ENCODE measurements around the gene KCTD21.

The KCTD21 gene

DNA sequence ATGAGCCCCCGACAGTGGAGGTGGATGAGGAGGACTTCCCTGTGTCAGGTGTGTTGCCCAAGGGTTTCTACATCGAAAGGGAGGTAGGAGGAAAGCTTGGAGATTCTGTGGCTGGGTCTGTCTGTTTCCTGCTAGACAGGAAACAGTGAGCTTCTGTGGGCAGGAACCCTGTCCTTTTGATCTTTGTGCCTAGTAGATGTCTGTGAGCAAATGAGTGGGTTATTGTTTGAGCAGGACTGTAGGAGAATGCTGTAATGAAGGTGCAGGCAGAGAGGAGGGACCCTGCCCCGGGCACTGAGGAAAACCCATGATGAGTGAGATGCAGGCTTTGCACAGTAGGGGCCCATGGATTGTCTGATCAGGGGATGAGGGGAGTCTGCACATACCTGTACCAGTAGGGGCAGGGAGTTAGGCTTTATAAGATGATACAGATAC is 14.3 kb upstream of the KCTD21 start:
- DNase-seq (ENCODE audit: low read depth, low spot score): no peak
- no peak overlapping the region for H3K27ac ChIP-seq

DNA sequence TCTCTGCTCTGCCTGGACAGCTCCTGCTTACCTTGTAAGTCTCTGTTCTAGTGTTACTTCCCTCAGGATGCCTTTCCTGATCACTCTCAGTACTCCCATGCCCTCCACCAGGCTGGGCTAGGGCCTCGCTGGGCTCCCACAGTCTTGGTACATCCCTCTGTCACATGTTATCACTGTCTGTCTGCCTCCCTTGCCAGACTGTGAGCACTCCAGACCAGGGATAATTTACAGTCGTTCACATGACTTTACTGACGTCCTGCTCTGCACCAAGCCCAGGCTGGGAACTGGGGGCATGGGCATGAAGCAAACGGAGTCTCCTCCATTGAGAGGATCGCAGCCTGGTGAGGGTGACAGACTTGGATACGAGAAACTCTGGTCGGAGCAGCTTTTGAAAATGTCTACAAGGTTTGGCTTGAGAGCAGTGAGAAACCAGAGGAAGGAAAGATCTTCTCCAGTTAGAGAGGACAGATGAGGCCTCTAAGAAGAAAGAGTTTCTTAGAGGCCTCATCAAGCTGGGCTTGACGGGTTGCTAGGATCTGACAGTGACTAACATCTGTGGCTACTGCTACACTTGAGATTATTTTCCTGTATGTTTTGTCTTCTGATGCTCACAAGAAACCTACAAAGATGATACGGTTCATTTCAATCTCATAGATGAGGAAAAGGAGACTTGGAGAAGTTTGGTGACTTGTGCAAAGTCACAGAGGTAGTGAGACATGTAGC is 12.8 kb upstream of the KCTD21 start:
- DNase-seq (ENCODE audit: low read depth, low spot score): no peak
- H3K27ac ChIP-seq: no peak overlapping the region

DNA sequence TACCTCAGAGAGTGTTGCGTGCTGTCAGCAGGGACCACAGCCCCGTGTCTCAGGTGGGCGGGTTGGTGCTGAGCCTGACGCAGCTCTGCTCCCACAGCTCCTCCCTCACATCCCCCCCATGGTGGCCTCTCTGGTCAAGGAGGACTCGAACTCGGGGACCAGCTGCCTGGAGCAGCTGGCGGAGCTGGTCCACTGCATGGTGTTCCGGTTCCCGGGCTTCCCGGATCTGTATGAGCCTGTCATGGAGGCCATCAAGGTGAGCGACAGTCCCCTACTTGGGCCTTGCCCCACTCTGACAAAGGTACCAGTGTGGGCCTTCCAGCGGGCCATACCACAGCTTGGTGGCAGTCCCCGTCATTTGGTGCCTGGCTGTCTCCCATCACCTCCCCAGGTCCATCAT is 12.1 kb upstream of the KCTD21 start:
- no peak overlapping the region for H3K27ac ChIP-seq
- DNase-seq (ENCODE audit: low read depth, low spot score): no peak

DNA sequence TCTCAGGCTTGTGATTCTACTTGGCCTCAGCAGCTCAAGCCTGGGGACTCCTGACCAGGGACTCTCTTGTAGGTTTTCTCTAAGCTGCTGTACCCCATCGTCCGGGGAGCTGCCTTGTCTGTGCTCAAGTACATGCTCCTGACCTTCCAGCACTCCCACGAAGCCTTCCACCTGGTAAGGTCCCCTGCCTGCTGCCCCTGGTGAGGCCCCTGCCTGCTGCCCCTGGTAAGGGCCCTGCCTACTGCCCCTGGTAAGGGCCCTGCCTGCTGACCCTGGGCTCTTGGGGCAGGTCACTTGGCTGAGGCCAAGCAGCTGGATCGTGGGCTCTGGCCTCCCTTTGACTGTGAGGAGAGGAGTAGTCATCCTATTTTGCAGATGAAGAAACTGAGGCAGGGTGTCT is 11.6 kb upstream of the KCTD21 start:
- no peak for DNase-seq (ENCODE audit: low read depth, low spot score)
- no peak overlapping the region for H3K27ac ChIP-seq

DNA sequence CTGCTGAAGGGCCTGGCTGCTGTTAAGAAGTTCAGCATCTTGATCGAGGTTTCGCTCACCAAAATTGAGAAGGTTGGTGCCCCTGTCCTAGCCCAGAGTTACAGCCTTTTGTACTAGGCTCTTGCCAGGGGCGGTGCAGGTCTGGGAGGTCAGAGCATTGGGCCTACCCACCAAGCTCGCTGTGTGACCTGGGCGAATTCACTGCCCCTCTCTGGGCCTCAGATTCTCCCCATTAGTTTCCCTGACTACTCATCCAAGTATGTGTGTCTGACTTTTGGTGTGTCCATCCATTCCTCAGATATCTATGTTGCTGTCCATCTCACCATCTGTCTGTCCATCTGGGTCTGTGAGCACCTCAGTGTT is 11.2 kb upstream of the KCTD21 start:
- no peak overlapping the region for H3K27ac ChIP-seq
- no peak for DNase-seq (ENCODE audit: low read depth, low spot score)

DNA sequence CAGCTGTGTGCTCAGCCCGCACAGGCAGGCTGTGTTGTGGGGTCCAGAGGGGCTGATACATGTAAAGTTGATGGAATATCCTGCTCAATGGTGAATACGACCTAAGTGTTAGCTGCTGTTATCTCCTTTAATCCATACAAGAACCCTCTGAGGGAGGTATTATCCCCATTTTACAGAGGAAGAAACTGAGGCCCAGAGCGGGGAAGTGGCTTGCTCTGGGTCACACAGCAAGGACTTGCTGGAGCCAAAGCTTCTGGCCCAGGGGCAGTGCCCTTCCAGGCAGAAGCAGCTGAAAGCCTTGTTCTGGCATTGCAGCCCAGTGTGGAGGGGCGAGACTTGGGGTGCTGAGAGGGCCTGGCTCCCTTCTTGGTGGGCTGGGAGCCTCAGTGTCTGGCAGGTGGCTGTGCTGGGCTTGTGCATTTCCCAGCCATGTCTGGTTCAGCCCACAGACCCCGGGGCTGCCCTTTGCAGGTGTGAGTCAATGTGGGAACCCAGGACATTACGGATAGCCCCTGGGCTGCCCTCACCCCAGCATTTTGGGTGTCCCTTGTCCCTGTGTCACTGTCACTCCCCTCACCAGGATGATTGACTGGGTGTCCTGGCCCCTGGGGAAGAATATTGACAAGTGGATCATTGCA is 10.7 kb upstream of the KCTD21 start:
- no peak overlapping the region for H3K27ac ChIP-seq
- no peak for DNase-seq (ENCODE audit: low read depth, low spot score)

DNA sequence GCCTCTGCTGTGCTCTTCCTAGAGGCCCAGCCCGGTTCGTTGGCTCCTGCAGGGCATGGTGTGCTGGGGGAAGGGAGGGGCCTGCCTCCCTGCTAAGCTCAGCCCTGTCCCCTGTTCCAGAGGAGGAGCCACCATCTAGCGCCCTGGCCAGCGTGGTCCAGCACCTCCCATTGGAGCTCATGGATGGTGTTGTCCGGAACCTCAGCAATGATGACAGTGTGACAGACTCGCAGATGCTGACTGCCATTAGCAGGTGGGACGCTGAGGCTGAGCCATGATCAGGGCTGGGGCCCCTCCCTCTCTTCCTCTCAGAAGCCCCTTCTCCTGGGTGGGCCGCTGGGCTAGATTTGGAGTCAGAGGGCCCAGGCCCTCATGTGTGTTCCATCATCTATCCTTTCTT is 9.4 kb upstream of the KCTD21 start:
- no peak for DNase-seq (ENCODE audit: low read depth, low spot score)
- no peak overlapping the region for H3K27ac ChIP-seq

DNA sequence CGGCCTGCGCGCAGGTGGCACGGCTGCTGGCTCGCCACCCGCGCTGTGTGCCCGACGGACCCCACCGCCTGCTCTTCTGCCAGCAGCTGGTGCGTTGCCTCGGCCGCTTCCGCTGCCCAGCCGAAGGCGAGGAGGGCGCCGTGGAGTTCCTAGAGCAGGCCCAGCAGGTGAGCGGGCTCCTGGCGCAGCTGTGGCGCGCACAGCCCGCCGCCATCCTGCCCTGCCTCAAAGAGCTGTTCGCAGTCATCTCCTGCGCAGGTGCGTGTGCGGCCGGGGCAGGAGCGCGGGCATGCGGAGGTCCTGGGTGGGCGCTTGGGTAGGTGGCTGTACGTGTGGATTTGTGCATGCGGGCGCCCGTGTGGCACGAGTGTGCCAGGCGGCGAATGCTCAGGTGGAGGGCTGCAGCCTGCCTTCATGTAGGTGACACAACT is 8.2 kb upstream of the KCTD21 start:
- no peak for DNase-seq (ENCODE audit: low read depth, low spot score)
- no peak overlapping the region for H3K27ac ChIP-seq

DNA sequence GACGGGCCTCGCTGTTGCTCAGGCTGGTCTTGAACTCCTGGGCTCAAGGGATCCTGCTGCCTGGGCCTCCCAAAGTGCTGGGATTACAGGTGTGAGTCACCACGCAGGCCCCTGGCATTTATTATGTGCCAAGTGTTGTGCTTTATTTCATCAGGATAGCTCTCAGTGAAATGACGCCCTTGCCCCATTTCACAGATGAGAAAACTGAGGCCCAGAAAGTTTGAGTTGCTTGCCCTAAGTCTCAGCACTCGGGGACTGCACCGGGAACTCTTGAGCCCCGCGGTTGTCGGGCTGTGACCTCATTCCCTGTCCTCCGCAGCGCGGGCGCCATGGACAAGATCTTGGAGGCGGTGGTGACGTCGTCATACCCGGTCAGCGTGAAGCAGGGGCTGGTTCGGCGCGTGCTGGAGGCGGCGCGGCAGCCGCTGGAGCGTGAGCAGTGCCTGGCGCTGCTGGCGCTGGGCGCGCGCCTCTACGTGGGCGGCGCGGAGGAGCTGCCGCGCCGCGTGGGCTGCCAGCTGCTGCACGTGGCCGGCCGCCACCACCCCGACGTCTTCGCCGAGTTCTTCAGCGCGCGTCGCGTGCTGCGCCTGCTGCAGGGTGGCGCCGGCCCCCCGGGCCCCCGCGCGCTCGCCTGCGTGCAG is 7.6 kb upstream of the KCTD21 start:
- no peak overlapping the region for H3K27ac ChIP-seq
- DNase-seq (ENCODE audit: low read depth, low spot score): no peak

DNA sequence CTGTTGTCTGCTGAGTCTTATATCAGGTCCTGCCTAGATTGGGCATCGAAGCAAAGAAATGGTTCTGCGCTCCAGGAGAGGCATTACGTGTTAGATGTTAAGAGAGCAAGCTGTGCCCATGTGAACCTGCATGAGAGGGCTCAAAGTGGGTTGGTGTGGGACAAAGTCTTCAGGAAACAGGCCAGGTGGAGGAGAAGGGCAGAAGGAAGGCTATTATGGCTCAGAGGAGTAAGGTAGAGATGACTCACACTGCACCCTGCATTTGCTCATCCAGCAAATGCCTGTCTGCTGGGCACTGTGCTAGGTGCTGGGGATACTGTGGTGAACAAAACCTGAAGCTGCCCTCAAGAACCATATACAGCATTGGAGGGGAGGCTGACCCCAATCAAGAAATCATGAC is 6.1 kb upstream of the KCTD21 start:
- no peak overlapping the region for H3K27ac ChIP-seq
- no peak for DNase-seq (ENCODE audit: low read depth, low spot score)

DNA sequence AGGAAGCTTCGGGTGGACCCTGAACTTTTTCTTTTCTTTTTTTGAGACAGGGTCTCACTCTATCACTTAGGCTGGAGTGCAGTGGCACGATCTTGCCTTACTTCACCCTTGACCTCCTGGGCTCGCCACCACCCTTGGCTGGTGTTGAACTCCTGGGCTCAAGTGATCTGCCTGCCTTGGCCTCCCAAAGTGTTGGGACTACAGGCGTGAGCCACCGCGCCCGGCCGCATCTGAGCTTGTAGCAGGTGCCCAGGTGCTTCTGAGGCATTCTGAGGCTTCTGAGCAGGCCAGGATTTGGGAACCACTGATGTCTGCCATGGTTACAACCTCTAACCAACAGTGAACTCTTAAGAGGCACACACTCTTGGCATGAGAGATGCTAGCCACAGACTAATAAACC is 5.4 kb upstream of the KCTD21 start:
- H3K27ac ChIP-seq: no peak overlapping the region
- no peak for DNase-seq (ENCODE audit: low read depth, low spot score)

DNA sequence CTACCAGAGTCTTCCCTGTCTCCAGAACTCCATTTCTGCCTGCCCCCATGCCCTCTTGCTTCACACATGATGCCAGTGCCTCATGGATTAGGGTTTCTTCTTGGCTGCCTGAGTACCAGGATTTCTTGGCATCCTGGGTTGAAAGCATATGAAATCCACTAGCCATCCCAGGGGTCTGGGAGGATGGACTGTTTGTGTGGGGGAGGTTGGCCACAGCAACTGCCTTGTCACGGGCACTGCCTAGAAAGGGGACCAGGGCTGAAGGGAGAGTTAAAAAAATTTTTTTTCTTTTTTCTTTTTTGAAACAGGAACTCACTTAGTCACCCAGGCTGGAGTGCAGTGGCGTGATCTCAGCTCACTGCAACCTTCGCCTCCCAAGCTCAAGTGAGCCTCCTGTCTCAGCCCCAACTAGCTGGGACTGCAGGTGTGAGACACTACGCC is 4.5 kb upstream of the KCTD21 start:
- no peak overlapping the region for H3K27ac ChIP-seq
- DNase-seq (ENCODE audit: low read depth, low spot score): no peak

DNA sequence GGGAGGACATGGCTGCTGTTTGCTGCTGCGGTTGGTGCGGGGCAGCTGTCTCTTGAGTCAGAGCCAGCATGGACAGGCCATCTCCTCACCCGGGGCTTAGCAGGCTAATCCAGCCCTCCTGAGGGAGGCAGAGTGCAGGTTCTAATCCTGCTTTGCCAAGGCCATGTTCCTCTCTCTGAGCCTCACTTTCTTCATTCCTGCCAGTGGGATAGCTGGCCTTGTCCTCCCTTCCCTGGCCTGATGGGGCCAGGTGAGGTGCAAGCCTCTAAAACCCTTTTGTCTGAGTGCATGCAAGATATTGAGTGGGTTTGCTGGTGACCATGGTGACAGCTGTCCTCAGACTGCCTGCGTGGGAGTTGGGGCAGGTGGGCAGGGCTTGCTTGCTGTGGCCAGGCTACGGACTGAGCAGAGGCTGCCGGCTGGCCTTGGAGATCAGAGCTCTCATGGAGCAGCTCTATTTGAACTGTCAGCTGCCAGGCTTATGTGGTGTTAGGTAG is 3.8 kb upstream of the KCTD21 start:
- no peak for DNase-seq (ENCODE audit: low read depth, low spot score)
- no peak overlapping the region for H3K27ac ChIP-seq

DNA sequence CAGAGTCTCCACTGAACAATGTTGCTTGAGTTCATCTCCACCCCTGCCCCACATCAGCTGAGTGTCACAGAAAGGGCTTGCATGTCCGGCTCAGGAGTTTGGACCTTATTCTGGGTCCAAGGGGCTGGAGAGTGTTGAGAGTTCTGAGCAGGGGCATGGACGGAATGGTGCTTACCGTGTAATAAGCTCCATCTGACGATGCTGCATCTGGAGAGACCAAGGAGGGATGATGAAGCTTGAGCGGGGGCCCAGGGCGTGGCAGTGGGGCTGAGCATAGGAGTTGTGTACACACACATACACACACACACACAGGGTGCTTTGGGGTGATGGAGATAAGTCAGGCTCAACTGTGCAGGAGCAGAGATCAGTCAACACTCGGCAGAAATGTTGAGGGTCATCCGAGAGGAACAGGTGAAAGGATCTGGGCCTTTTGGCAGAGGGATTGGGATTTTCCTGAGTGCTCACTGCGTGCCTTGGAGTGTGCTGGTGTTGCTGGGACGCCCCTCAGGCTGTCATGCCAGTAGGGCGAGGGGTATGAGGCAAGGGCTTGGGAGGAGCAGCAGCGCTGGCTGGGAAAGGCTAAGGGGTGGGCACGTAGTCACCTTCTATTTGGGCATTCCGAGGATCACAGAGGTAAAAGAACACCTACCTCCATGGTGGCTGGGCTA is 2.6 kb upstream of the KCTD21 start:
- DNase-seq (ENCODE audit: low read depth, low spot score): no peak
- H3K27ac ChIP-seq: no peak overlapping the region

DNA sequence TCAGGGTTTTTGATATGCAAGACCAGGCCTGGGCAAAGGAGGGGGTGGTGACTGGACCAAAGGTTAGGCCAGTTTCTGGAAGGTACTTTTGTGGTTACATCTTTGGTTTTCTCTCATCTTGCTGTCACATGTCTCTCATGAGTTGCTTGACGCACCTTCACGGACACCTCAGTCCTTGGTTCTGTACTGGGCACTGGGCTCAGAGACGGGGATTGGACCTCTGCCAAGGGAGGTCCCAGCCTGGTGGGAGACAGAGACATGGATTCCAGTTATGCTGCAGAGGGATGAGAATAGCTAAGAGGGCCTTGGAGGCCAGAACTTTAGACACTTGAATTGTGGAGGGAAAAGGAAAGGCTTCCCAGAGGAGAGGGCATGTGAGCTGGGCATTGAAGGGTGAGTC is 1.9 kb upstream of the KCTD21 start:
- no peak for DNase-seq (ENCODE audit: low read depth, low spot score)
- no peak overlapping the region for H3K27ac ChIP-seq

DNA sequence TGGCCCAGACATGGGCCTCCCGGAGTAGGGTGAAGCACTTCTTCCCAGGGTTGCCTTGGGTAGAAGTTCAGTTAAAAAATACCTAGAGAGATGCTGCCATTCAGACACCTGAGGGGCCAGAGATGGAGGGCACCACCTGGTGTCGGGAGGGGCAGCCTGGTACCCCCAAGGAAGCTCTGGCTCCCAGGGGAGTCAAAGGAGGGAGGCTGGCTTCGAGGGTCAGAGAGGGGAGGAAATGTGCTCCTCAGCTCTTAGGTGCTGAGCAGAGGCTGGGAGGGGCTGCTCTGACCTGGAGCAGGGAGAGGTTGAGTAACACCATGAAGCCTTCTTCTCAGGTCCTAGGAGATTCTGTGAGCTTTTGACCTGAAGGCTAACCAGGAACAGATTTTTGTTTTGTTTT is 1.4 kb upstream of the KCTD21 start:
- DNase-seq (ENCODE audit: low read depth, low spot score): no peak
- no peak overlapping the region for H3K27ac ChIP-seq

DNA sequence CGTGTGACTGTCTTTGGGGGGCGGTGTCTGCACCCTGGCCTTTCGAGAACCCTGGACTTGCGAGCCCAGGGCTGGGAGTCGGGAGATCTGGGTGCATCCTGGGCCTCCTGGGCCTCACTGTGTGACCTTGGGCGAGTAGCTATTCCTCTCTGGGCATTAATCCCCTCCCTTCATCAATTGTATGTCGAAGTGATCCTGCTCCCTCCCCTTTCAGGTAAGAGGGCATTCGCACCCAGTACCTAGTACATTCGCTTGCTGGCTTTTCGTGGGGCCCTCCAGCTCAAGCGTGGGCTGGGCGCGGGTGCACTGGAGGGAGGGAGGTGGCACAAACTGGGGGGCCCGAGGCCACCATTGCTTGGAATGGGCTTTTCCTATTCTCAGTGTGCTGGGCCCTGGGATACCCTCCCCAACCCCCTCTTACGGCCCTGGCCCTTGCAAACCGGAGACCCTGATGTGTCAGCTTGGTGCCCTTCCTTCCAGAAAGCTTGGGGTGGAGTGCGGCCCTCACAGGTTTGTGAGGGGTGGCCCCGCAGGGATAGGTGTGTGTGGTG is 823 bp upstream of the KCTD21 start:
- no peak for DNase-seq (ENCODE audit: low read depth, low spot score)
- H3K27ac ChIP-seq: peak overlapping the region; percentile 93

DNA sequence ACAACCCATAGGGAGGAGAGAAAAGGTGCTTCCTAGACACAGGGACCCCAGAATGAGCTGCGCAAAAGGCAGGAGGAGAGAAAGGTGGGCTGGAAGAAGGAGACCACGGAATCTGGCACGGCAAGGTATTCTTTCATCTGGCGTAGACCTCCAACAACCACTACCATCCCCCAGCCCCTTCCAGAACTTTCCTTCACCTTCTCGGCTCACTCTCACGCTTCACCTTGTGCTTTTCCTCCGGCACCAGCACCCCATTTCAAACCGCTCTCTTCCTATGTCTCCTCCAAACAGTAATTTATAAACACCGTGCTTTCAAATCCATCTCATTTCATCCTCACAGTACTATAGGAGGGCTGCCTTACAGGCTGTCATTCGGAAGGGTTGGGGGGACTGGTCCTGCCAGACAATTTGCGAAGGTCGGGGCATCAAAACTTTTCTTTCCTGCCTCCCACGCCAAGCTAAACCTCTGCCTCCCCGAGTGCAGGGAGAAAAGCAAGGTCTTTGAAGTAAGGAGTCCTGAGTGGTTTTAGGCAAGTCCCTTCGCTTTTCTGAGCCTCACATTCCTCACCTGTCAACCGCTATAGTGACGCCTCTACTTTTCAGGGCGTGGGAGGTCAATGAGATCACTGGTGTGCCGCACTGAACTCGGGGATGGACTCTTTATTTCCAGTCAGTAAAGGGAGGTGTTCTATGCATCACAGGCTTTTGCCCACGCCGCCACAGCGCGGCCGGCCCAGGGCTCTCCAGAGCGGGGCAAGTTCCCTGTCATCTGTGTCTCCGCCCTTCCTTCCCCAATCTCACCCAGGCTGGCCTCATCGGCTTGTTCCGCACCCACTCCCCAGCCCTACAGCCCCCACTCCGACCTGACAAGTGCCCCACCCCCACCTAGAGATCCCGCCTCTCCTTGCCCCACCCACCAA is 800 bp downstream of the KCTD21 start:
- peak overlapping the region; percentile 93 for H3K27ac ChIP-seq
- DNase-seq (ENCODE audit: low read depth, low spot score): no peak

DNA sequence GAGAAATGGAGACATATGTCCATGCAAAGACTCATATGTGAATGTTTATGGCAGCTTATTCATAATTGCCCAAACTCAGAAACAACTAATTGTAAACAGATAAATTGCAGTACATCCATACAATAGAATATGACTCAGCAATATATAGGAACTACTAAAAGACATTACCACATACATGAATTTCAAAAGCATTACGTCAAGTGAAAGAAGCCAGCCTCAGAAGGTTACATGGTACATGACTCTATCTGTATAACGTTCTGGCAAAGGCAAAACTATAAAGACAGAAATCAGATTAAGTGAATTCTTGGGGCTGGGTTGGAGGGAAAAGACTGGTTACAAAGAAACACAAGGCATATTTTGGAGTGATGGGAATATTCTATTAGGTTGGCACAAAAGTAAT is 7.2 kb downstream of the KCTD21 start:
- peak overlapping the region; percentile 57 for H3K27ac ChIP-seq
- DNase-seq (ENCODE audit: low read depth, low spot score): no peak

DNA sequence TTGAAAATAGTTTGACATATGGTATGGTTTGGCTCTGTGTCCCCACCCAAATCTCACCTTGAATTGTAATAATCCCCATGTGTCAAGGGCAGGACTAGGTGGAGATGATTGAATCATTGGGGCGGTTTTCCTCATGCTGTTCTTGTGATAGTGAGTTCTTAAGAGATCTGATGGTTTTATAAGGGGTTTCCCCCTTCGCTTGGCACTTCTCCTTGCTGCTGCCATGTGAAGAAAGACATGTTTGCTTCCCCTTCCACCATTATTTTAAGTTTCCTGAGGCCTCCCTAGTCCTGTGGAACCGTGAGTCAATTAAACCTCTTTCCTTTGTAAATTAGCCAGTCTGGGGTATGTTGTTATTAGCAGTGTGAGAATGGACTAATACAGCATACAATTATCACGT is 7.7 kb downstream of the KCTD21 start:
- DNase-seq (ENCODE audit: low read depth, low spot score): no peak
- H3K27ac ChIP-seq: peak overlapping the region; percentile 57

All from epithelial cell of prostate (primary cell).